Trophoblast cell (in vitro differentiated cells and primary cell): Measurements from ENCODE around the gene TENM3.

Experiments used
- DNase-seq, 2 donors: peaks; one replicate each; pipeline ENCODE4 v3.0.0-alpha.2; 2016
- H2AFZ ChIP-seq: 2 replicates; pipeline ENCODE4 v1.6.1; 2013; ENCODE audit warnings: low read length, moderate library complexity, mild to moderate bottlenecking; ENCODE audit not compliant: insufficient read depth, poor library complexity
- H2AK5ac ChIP-seq: 2 replicates; pipeline ENCODE4 v1.6.1; 2013; ENCODE audit warnings: mild to moderate bottlenecking, low read length
- H2BK120ac ChIP-seq: 2 replicates; pipeline ENCODE4 v1.6.1; 2013; ENCODE audit warnings: low read length, mild to moderate bottlenecking, moderate library complexity; ENCODE audit not compliant: insufficient read depth, poor library complexity
- H2BK12ac ChIP-seq: 2 replicates; pipeline ENCODE4 v1.6.1; 2013; ENCODE audit warnings: mild to moderate bottlenecking, low read length, moderate library complexity
- H2BK5ac ChIP-seq: 2 replicates; pipeline ENCODE4 v1.6.1; 2013; ENCODE audit warnings: low read length, low read depth, moderate library complexity, mild to moderate bottlenecking; ENCODE audit not compliant: poor library complexity
- H3K14ac ChIP-seq: 2 replicates; pipeline ENCODE4 v1.6.1; 2013; ENCODE audit warnings: mild to moderate bottlenecking, low read length
- H3K18ac ChIP-seq: 2 replicates; pipeline ENCODE4 v1.6.1; 2013; ENCODE audit warnings: mild to moderate bottlenecking, low read length
- H3K23ac ChIP-seq: 2 replicates; pipeline ENCODE4 v1.6.1; 2013; ENCODE audit warnings: low read length
- H3K27ac ChIP-seq: 2 replicates; pipeline ENCODE4 v1.5.1; 2013; ENCODE audit warnings: low read depth, mild to moderate bottlenecking, inconsistent platforms, low read length, moderate library complexity
- H3K27me3 ChIP-seq: 2 replicates; pipeline ENCODE4 v1.6.1; 2013; ENCODE audit warnings: inconsistent platforms, mild to moderate bottlenecking, low read length, moderate library complexity; ENCODE audit not compliant: insufficient read depth
- H3K36me3 ChIP-seq, 2 experiments: 1 replicate in 1 of 2; 2 replicates in 1 of 2; pipeline ENCODE4 v1.6.1; 2013; ENCODE audit warnings: low read length in 2 of 2, mild to moderate bottlenecking in 2 of 2, moderate library complexity in 1 of 2; ENCODE audit not compliant: insufficient read depth in 2 of 2, control insufficient read depth in 1 of 2
- H3K4ac ChIP-seq: 2 replicates; pipeline ENCODE4 v1.6.1; 2013; ENCODE audit warnings: low read depth, mild to moderate bottlenecking, low read length, moderate library complexity
- H3K4me1 ChIP-seq, 2 experiments: 1 replicate in 1 of 2; 2 replicates in 1 of 2; pipeline ENCODE4 v1.6.1; 2013; ENCODE audit warnings: low read length in 2 of 2, mild to moderate bottlenecking in 2 of 2, moderate library complexity in 1 of 2; ENCODE audit not compliant: insufficient read depth in 2 of 2, control insufficient read depth in 1 of 2
- H3K4me2 ChIP-seq: 2 replicates; pipeline ENCODE4 v1.6.1; 2013; ENCODE audit warnings: inconsistent platforms, mild to moderate bottlenecking, low read length, moderate library complexity
- H3K4me3 ChIP-seq: 2 replicates; pipeline ENCODE4 v1.5.1; 2013; ENCODE audit warnings: mild to moderate bottlenecking, low read depth, low read length, inconsistent platforms
- H3K79me1 ChIP-seq: one replicate; pipeline ENCODE4 v1.6.1; 2013; ENCODE audit warnings: low read length
- H3K79me2 ChIP-seq: 2 replicates; pipeline ENCODE4 v1.6.1; 2013; ENCODE audit warnings: low read length, mild to moderate bottlenecking; ENCODE audit not compliant: control insufficient read depth, insufficient read depth, poor library complexity
- H3K9ac ChIP-seq: 2 replicates; pipeline ENCODE4 v1.6.1; 2013; ENCODE audit warnings: mild to moderate bottlenecking, low read length
- H3K9me3 ChIP-seq: 2 replicates; pipeline ENCODE4 v1.6.1; 2013; ENCODE audit warnings: low read depth, mild to moderate bottlenecking, control low read depth, inconsistent platforms, low read length; ENCODE audit not compliant: insufficient read depth
- H4K12ac ChIP-seq: 2 replicates; pipeline ENCODE4 v1.6.1; 2013; ENCODE audit warnings: low read depth, mild to moderate bottlenecking, low read length, moderate library complexity
- H4K8ac ChIP-seq: 2 replicates; pipeline ENCODE4 v1.6.1; 2013; ENCODE audit warnings: low read depth, mild to moderate bottlenecking, low read length, moderate library complexity
- H4K91ac ChIP-seq: one replicate; pipeline ENCODE4 v1.6.1; 2013; ENCODE audit warnings: low read depth, mild to moderate bottlenecking, low read length, moderate library complexity
- WGBS: extraction: QIAGEN DNeasy Blood & Tissue Kit; methylation state at CpG from one replicate; pipeline ENCODE4 v1.1.7; 2013; ENCODE audit warnings: missing lambda C conversion rate; ENCODE audit not compliant: insufficient read length, insufficient coverage; ENCODE audit errors: extremely low coverage; 5-methylcytosine and 5-hydroxymethylcytosine counted together

The TENM3 gene

GRCh38 chr4:182729516-182729915 is 486.3 kb downstream of the TENM3 start:
- Histone ChIP-seq H4K12ac (no peak overlapping the region), H3K27me3 (no peaks in the 10 kb centered on the region), H3K27ac (no peak overlapping the region), H4K8ac (no peak overlapping the region), H2AFZ (no peak overlapping the region), H3K9ac (no peak overlapping the region), H3K79me1 (no peaks in the 10 kb centered on the region), H3K4me3 (no peak overlapping the region), H3K4ac (no peak overlapping the region), H3K36me3 (peaks cover 5 to 22% of the 10 kb centered on the region in 2 experiments), H3K4me2 (no peak overlapping the region), H3K79me2 (no peaks in the 10 kb centered on the region), H3K18ac (no peak overlapping the region), H3K23ac (no peak overlapping the region), H2AK5ac (no peak overlapping the region), H3K9me3 (no peaks in the 10 kb centered on the region), H2BK120ac (no peak overlapping the region), H4K91ac (no peak overlapping the region), H3K4me1 (no peaks in the 10 kb centered on the region), H2BK12ac (no peak overlapping the region), H2BK5ac (no peak overlapping the region), H3K14ac (no peak overlapping the region)
- WGBS = no CpG with 5 or more reads among the region's 2 CpGs
- DNase-seq = no peak

- Histone ChIP-seq H4K91ac (no peak overlapping the region), H3K4ac (no peak overlapping the region), H3K4me1 (no peaks in the 10 kb centered on the region), H4K12ac (no peak overlapping the region), H3K18ac (no peak overlapping the region), H2BK5ac (no peak overlapping the region), H3K23ac (no peak overlapping the region), H2AK5ac (no peak overlapping the region), H3K36me3 (peaks cover 5 to 22% of the 10 kb centered on the region in 2 experiments), H2BK12ac (no peak overlapping the region), H3K4me3 (no peak overlapping the region), H3K79me2 (no peaks in the 10 kb centered on the region), H2AFZ (no peak overlapping the region), H3K4me2 (no peak overlapping the region), H3K9ac (no peak overlapping the region), H3K27me3 (no peaks in the 10 kb centered on the region), H3K14ac (no peak overlapping the region), H3K79me1 (no peaks in the 10 kb centered on the region), H3K27ac (no peak overlapping the region), H2BK120ac (no peak overlapping the region), H3K9me3 (no peaks in the 10 kb centered on the region), H4K8ac (no peak overlapping the region)
- WGBS = no CpG with 5 or more reads among the region's 3 CpGs
- DNase-seq = no peak
These were observed 487.6 kb downstream of the TENM3 start for GRCh38 chr4:182730791-182731190.

GRCh38 chr4:182736207-182736606 is 493.0 kb downstream of the TENM3 start:
- Histone ChIP-seq H3K79me2 (no peaks in the 10 kb centered on the region), H4K12ac (no peak overlapping the region), H3K9me3 (no peaks in the 10 kb centered on the region), H3K4ac (no peak overlapping the region), H2BK5ac (no peak overlapping the region), H4K91ac (no peak overlapping the region), H3K9ac (no peak overlapping the region), H2BK120ac (no peak overlapping the region), H2AFZ (no peak overlapping the region), H3K14ac (no peak overlapping the region), H3K4me2 (no peak overlapping the region), H2BK12ac (no peak overlapping the region), H3K18ac (no peak overlapping the region), H3K27me3 (no peaks in the 10 kb centered on the region), H3K36me3 (peaks cover 10 to 18% of the 10 kb centered on the region in 2 experiments), H3K4me1 (no peaks in the 10 kb centered on the region), H4K8ac (no peak overlapping the region), H3K4me3 (no peak overlapping the region), H3K27ac (no peak overlapping the region), H3K23ac (no peak overlapping the region), H3K79me1 (no peaks in the 10 kb centered on the region), H2AK5ac (no peak overlapping the region)
- no CpG with 5 or more reads among the region's 2 CpGs for WGBS
- DNase-seq = no peak

- Histone ChIP-seq H3K79me1 (no peaks in the 10 kb centered on the region), H2AK5ac (no peak overlapping the region), H3K18ac (no peak overlapping the region), H2BK5ac (no peak overlapping the region), H4K91ac (no peak overlapping the region), H3K4me3 (no peak overlapping the region), H3K4me2 (no peak overlapping the region), H3K79me2 (no peaks in the 10 kb centered on the region), H3K9ac (no peak overlapping the region), H4K8ac (no peak overlapping the region), H3K27me3 (no peaks in the 10 kb centered on the region), H3K9me3 (no peaks in the 10 kb centered on the region), H2BK120ac (no peak overlapping the region), H3K36me3 (peaks cover 9 to 14% of the 10 kb centered on the region in 2 experiments), H4K12ac (no peak overlapping the region), H3K4me1 (no peaks in the 10 kb centered on the region), H3K23ac (no peak overlapping the region), H2BK12ac (no peak overlapping the region), H3K4ac (no peak overlapping the region), H3K27ac (no peak overlapping the region), H2AFZ (no peak overlapping the region), H3K14ac (no peak overlapping the region)
- WGBS = no CpG with 5 or more reads among the region's 8 CpGs
- no peak for DNase-seq
These were observed 495.3 kb downstream of the TENM3 start for GRCh38 chr4:182738283-182739047.
